ENCODE results near the gene KRT1.
"Not testable (repeated sequence)": the region's sequence is repeated elsewhere in the genome, so short reads cannot be mapped to it uniquely, and the experiment has no call there.

KRT1 gene

GRCh38 chr12:52681526-52682380 is 1.5 kb upstream of the KRT1 start:
- peak; percentile 24 for DNase-seq

GRCh38 chr12:52679875-52680274 is 332 bp downstream of the KRT1 start:
- no peak for DNase-seq

DNA sequence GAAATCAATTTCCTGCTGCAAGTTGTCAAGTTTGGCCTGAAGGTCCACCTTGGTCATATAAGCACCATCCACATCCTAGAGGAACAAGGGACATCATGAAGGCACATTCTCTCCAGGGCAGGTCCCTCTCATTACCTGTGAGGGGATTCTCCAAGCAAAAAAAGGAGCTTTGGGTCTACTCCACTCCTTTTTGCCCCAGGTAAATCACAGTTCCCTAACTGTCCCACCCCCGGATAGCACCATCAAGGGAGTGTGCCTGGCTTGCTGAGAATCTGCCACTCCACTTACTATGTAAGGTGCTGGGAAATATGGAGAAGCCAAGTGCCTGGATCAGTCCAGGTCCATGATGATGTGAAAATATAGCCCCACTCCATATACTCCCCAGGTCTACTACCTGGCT is 2.5 kb downstream of the KRT1 start:
- no peak for DNase-seq

GRCh38 chr12:52677126-52677525 is 3.1 kb downstream of the KRT1 start:
- no peak for DNase-seq

GRCh38 chr12:52676163-52676562 is 4.0 kb downstream of the KRT1 start:
- DNase-seq: no peak

- DNase-seq: no peak
Observed at GRCh38 chr12:52675301-52675701, 4.9 kb downstream of the KRT1 start.

GRCh38 chr12:52674433-52674775 is 5.8 kb downstream of the KRT1 start:
- no peak for DNase-seq

DNA sequence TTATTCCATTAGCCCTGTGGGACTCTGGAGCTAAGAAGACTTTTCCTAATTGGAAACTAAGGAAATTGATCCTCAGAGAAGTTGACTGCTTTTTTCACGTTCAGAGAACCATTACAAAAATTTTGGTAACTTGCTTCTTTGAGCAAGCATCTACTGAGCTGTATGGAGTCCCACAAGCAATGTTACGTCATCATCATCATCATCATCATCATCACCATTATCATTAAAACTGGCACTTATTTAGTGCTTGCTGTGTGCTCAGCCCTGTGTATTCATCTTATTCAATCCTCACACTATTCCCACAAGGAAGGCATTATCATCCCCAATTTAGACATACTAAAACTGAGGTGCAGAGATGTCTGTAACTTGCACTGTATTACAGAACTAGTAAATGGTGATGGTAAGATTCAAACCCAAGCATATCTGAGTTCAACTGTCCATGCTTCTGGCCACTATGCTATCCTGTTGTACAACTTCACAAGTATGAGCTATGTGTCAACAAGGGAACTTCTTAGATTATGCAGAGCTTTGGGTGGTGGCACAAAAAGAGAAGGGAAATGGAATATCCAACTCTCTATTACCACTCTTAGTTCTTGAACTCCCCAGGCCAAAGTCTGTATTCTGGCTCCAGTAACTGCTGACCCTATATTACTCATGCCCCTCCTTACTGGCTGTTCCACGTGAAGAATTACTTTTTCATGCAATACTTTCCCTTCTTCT is 6.3 kb downstream of the KRT1 start:
- DNase-seq: no peak

GRCh38 chr12:52673217-52673616 is 7.0 kb downstream of the KRT1 start:
- DNase-seq: no peak

GRCh38 chr12:52672321-52672933 is 7.8 kb downstream of the KRT1 start:
- DNase-seq: no peak

DNA sequence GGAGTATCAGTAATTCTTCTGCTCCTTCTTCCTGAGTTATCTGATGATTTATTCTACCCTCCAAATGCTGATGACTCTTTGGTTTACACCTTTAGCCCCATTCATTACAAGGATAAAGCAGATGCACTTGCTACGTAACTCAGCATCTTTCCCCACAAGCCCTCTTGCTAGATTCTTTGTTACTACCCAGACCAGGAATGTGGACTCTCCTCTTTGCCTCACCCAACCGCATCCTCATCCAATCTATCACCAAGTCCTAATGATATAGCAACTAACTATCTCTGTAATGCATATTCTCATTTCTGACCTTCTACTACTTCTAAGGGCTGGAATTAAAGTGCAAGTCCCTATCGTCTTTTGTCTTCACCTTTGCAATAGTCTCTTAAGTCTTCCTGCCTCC is 9.2 kb downstream of the KRT1 start:
- DNase-seq: no peak

GRCh38 chr12:52670506-52670905 is 9.7 kb downstream of the KRT1 start:
- DNase-seq: no peak

DNA sequence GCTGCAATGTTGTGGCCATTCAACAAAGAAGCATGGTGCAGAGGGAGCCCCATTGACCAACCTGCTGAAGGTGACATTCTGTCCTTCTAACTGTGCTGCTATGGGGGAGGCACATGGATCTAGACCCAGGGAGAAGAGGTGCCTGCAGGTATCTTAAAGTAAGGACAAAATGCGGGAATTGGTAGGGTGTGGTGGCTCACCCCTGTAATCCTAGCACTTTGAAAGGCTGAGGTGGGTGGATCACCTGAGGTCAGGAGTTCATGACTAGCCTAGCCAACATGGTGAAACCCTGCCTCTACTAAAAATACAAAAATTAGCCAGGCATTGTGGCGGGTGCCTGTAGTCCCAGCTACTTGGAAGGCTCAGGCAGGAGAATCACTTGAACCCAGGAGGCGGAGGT is 10.3 kb downstream of the KRT1 start:
- DNase-seq: not testable (repeated sequence)

DNA sequence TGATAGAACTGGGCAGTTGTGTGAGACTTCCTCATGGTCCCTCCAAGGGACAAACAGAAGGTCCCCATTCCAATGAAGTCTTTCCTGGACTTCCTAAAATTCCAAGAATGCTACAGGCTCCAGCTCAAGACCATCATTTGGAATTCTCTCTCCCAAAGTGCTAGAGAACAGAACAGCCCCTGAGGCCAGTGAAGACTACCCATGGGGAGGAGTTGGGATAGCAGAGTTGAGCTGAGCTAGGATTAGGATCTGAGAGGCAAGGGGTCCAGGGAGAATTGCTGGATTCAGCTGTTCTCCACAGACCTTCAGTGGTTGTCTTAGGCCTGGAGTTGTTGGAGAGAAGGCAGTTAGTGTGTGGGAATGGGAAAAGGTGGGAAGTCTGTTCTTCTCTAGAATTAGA is 10.8 kb downstream of the KRT1 start:
- no peak for DNase-seq

GRCh38 chr12:52667931-52668330 is 12.3 kb downstream of the KRT1 start:
- DNase-seq: no peak

DNA sequence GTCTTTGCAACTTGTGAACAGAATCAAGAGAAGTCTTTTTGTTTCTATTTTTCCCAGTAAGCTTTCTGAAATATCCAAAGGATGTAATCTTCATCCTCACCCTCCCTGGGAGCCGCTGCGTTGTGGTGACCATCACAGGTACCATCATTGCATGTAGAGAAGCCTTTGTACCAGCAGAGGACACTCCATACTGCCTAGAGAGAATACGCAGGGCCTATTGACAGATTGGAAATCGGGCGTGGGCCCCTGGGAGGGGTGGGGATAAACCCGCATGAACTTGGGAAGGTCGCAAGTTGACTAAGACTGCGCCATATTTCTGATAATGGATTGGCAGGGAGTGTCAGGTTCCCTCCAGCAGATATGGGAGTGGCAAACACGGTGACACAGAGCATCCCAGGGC is 12.7 kb downstream of the KRT1 start:
- no peak for DNase-seq

- no peak for DNase-seq
Observed at GRCh38 chr12:52666471-52666870, 13.7 kb downstream of the KRT1 start.

- DNase-seq: no peak
Observed at GRCh38 chr12:52663420-52663819, 16.8 kb downstream of the KRT1 start.

- DNase-seq: no peak
Observed at GRCh38 chr12:52662918-52663229, 17.3 kb downstream of the KRT1 start.

- no peak for DNase-seq
Observed at GRCh38 chr12:52662093-52662917, 17.9 kb downstream of the KRT1 start.

DNA sequence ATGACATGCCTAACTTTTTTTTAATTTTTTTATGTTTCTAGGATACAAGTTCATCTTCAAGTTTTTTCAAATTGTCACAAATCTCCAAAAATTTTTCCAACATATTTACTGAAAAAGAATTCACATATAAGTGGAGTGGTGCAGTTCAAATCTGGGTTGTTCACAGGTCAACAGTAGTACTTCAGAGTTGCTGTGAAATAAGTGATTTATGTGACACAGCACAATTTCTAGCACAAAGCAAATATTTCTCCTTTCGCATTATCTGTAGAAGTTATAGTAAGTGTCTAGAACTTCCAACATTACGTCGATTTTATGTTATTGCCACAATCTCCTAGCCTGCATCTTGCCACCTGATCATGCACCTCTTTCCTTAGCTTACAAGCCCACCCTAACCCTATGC is 18.5 kb downstream of the KRT1 start:
- no peak for DNase-seq

- DNase-seq: no peak
Observed at GRCh38 chr12:52660934-52661499, 19.2 kb downstream of the KRT1 start.

DNA sequence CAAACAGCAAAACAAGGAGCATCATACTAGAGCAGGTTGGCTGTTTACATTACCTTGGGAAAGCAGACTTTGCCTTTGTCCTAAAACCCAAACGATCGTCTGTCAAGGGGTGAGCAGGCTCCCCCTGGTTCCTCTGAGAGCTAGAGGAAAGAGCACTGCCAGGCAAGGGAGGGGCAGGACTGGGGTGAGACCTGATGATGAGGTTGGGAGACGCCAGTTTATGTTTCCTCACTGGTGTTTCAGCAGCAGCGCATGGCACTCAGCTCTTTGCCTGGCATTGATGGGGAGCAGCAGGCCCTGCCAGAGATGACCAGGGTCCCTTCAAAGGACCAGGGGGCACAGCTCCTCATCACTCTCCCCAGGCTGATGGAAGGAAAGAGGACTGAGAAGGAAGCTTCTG is 20.3 kb downstream of the KRT1 start:
- no peak for DNase-seq
